Transverse colon (tissue), 4 donors: ENCODE data around the gene TGFBR2. TPM values are rescaled to one million over a fixed set of nuclear protein-coding genes. Genes with fewer than 3 reads are reported as not detected.

Experiments
- DNase-seq: peaks from one replicate; pipeline ENCODE4 v3.0.0-alpha.2; 2019
- H3K27ac ChIP-seq, 4 donors: fragments of 200-600 bp; sonication (generic); 2 replicates each; pipeline ENCODE4 v1.5.1; 2016 to 2018; ENCODE audit warnings: inconsistent platforms in 4 of 4
- H3K27me3 ChIP-seq: fragments of 200-600 bp; sonication (generic); 2 replicates; pipeline ENCODE4 v1.5.1; 2017; ENCODE audit warnings: inconsistent platforms
- H3K36me3 ChIP-seq, 4 donors: fragments of 200-600 bp; sonication (generic); 2 replicates each; pipeline ENCODE4 v1.5.1; 2017 to 2019; ENCODE audit warnings: inconsistent platforms in 4 of 4
- H3K4me1 ChIP-seq, 4 donors: fragments of 200-600 bp; sonication (generic); 2 replicates each; pipeline ENCODE4 v1.5.1; 2017 to 2020; ENCODE audit warnings: inconsistent platforms in 4 of 4
- H3K4me3 ChIP-seq, 4 donors: fragments of 200-600 bp; sonication (generic); 1 replicate in 1 of 4; 2 replicates in 3 of 4; pipeline versions ENCODE4 v1.5.1 to v1.6.1; 2017 to 2019; ENCODE audit warnings: inconsistent platforms in 4 of 4
- H3K9me3 ChIP-seq, 2 donors: fragments of 200-600 bp; sonication (generic); 2 replicates each; pipeline ENCODE4 v1.5.1; 2017 to 2019; ENCODE audit warnings: inconsistent platforms in 2 of 2
- CTCF ChIP-seq, 5 experiments: fragments of 200-600 bp in 3 of 5; fragments of 450-650 bp in 2 of 5; sonication (generic) in 3 of 5; IDR thresholded peaks; 1 replicate in 2 of 5; 2 replicates in 3 of 5; pipeline ENCODE4 v1.5.1; 2016 to 2017; ENCODE audit warnings: antibody characterized with exemption in 5 of 5, inconsistent platforms in 3 of 5, mild to moderate bottlenecking in 2 of 5, moderate library complexity in 1 of 5
- EP300 ChIP-seq: sonication (generic); formaldehyde crosslinking; IDR thresholded peaks from one replicate; pipeline ENCODE4 v1.6.1; 2017; ENCODE audit warnings: antibody characterized with exemption, low read depth
- POLR2A ChIP-seq: fragments of 450-650 bp; IDR thresholded peaks from one replicate; pipeline ENCODE4 v1.6.1; 2016; ENCODE audit warnings: antibody characterized with exemption, mild to moderate bottlenecking, moderate library complexity
- POLR2AphosphoS5 ChIP-seq, 3 donors: sonication (generic); formaldehyde crosslinking; IDR thresholded peaks; one replicate each; pipeline ENCODE4 v1.6.1; 2016; ENCODE audit warnings: antibody characterized with exemption in 3 of 3
- WGBS, 2 donors: methylation state at CpG; one replicate each; pipeline ENCODE4 v1.1.5; 2018; ENCODE audit warnings: low coverage in 1 of 2; 5-methylcytosine and 5-hydroxymethylcytosine counted together
- in situ Hi-C, 4 donors: fragments of 200-750 bp; cut with MboI; loops; one replicate each; pipeline versions ENCODE4 v1.15.0 to v1.15.1; 2017; ENCODE audit warnings: low sequenced_read_pairs in 3 of 4, low pct_ligation_motif_present in 1 of 4, low pct_unique_long_range_greater_than_20kb in 1 of 4
- intact Hi-C: fragments of 100-400 bp; cut with DNase I; formaldehyde crosslinking; loops from one replicate; pipeline ENCODE4 v1.15.1; 2023; ENCODE audit warnings: low total_unique reads
- total RNA-seq, 4 donors: library from RNA; depleted of rRNA; stranded (reverse); fragments of >200 nt; gene quantifications; one replicate each; pipeline ENCODE4 v1.1.0, GENCODE V29; 2016

The TGFBR2 gene
- total RNA-seq, 4 donors from 2014 or later, result 63.2 to 179 (median 98.5) TPM

DNA sequence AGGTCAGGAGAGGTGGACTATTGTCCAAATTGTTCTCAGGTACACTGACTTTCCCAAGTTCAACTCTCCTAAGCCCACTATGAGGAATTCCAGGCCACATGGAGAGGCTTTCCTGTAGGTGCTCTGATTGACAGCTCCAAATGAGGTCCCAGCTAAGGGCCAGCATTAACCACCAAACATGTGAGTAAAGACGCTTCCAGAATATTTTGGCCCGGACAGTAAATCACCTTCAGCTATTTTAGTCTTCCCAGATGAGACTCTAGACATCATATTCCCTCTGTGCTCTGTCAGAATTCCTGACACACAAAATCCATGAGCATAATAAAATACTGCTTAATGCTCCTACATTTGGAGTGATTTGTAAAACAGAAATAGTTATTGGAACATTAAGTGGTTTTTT lies 135.5 kb downstream of the TGFBR2 start:
- Histone ChIP-seq H3K4me3 (no peak overlapping the region), H3K36me3 (no peaks in the 10 kb centered on the region), H3K27ac (no peak overlapping the region), H3K27me3 (no peaks in the 10 kb centered on the region), H3K9me3 (no peaks in the 10 kb centered on the region), H3K4me1 (peaks cover 4 to 20% (median 10%) of the 10 kb centered on the region in 4 donors)
- TF ChIP-seq POLR2AphosphoS5 (IDR thresholded peaks at IDR 0.05) (no peak), POLR2A (no peak), CTCF (IDR thresholded peaks at IDR 0.05) (no peak), EP300 (no peak)
- in situ Hi-C loops (loop anchor here in 1 of 4 donors (25.0 kb wide), 1 partner anchor 705 kb away; no protein-coding TSS in a partner anchor), intact Hi-C loops (no loop called here)
- DNase-seq, result no peak
- 86 to 93% methylated on average over 2 of the region's 2 CpGs for WGBS, 2 donors

- Histone ChIP-seq H3K36me3 (no peaks in the 10 kb centered on the region), H3K27ac (no peak overlapping the region), H3K9me3 (no peaks in the 10 kb centered on the region), H3K27me3 (no peaks in the 10 kb centered on the region), H3K4me3 (no peak overlapping the region), H3K4me1 (peaks cover 2 to 13% (median 5%) of the 10 kb centered on the region in 4 donors)
- TF ChIP-seq POLR2A (no peak), CTCF (IDR thresholded peaks at IDR 0.05) (no peak), POLR2AphosphoS5 (IDR thresholded peaks at IDR 0.05) (no peak), EP300 (no peak)
- DNase-seq, result no peak
- 84% methylated on average over 4 of the region's 4 CpGs for WGBS, 2 donors
- intact Hi-C loops, result no loop called here
- in situ Hi-C loops, result loop anchor here in 1 of 4 donors (25.0 kb wide), 1 partner anchor 706 kb away; no protein-coding TSS in a partner anchor
Observed at GRCh38 chr3:30742796-30743619, 136.6 kb downstream of the TGFBR2 start.
